Keratinocyte (primary cell): ENCODE results near the gene RAB38. TPM values are rescaled to one million over a fixed set of nuclear protein-coding genes. Genes with fewer than 3 reads are reported as not detected.

Experiments
- DNase-seq: peaks from one replicate; pipeline ENCODE4 v3.0.0-alpha.2; 2011; ENCODE audit warnings: low read depth, missing footprints, low spot score
- FAIRE-seq: peaks from 2 replicates; lab custom pipeline; 2011; peaks lifted over from hg19 to GRCh38; lab: Jason Lieb, UNC
- H2AFZ ChIP-seq: 2 replicates; pipeline ENCODE4 v1.6.0; 2012; ENCODE audit warnings: low read length, control low read depth, inconsistent platforms; ENCODE audit not compliant: control insufficient read depth
- H3K27ac ChIP-seq: 2 replicates; pipeline ENCODE4 v1.5.1; 2011; ENCODE audit warnings: low read length; ENCODE audit not compliant: control insufficient read depth, insufficient read depth
- H3K27me3 ChIP-seq: 3 replicates; pipeline ENCODE4 v1.6.0; 2011; ENCODE audit warnings: low read length; ENCODE audit not compliant: control insufficient read depth, insufficient read depth; ENCODE audit errors: extremely low read depth
- H3K36me3 ChIP-seq, 2 experiments: 2 replicates in 1 of 2; 3 replicates in 1 of 2; pipeline ENCODE4 v1.5.1; 2011; ENCODE audit warnings: low read length in 2 of 2, mild to moderate bottlenecking in 1 of 2; ENCODE audit not compliant: control insufficient read depth in 2 of 2, insufficient read depth in 2 of 2; ENCODE audit errors: extremely low read depth in 1 of 2
- H3K4me1 ChIP-seq: 3 replicates; pipeline ENCODE4 v1.5.1; 2011; ENCODE audit warnings: low read length; ENCODE audit not compliant: control insufficient read depth, insufficient read depth; ENCODE audit errors: extremely low read depth
- H3K4me2 ChIP-seq: 3 replicates; pipeline ENCODE4 v1.6.0; 2011; ENCODE audit warnings: low read depth, low read length; ENCODE audit not compliant: control insufficient read depth, insufficient read depth; ENCODE audit errors: extremely low read depth
- H3K4me3 ChIP-seq, 3 experiments: fragments of 200-600 bp in 1 of 3; sonication (generic) in 1 of 3; 2 replicates in 2 of 3; 3 replicates in 1 of 3; pipeline ENCODE4 v1.5.1; 2011 to 2016; ENCODE audit warnings: low read length in 3 of 3, mild to moderate bottlenecking in 3 of 3, control low read depth in 2 of 3, inconsistent platforms in 1 of 3, low read depth in 1 of 3, mixed read lengths in 1 of 3, mixed run types in 1 of 3, moderate library complexity in 1 of 3; ENCODE audit not compliant: control insufficient read depth in 2 of 3, insufficient read depth in 2 of 3; ENCODE audit errors: extremely low read depth in 1 of 3
- H3K79me2 ChIP-seq: 2 replicates; pipeline ENCODE4 v1.6.0; 2012; ENCODE audit warnings: low read length; ENCODE audit not compliant: control insufficient read depth, insufficient read depth
- H3K9ac ChIP-seq: 3 replicates; pipeline ENCODE4 v1.6.0; 2011; ENCODE audit warnings: low read length; ENCODE audit not compliant: control insufficient read depth, insufficient read depth; ENCODE audit errors: extremely low read depth
- H3K9me1 ChIP-seq: 3 replicates; pipeline ENCODE4 v1.6.0; 2011; ENCODE audit warnings: low read length; ENCODE audit not compliant: control insufficient read depth, insufficient read depth; ENCODE audit errors: extremely low read depth
- H3K9me3 ChIP-seq: 2 replicates; pipeline ENCODE4 v1.5.1; 2012; ENCODE audit warnings: low read depth, low read length; ENCODE audit not compliant: control insufficient read depth
- H4K20me1 ChIP-seq: 3 replicates; pipeline ENCODE4 v1.6.0; 2011; ENCODE audit warnings: low read length; ENCODE audit not compliant: control insufficient read depth, insufficient read depth; ENCODE audit errors: extremely low read depth
- EZH2 ChIP-seq: IDR thresholded peaks from one replicate; pipeline ENCODE4 v1.6.1; 2012; ENCODE audit warnings: inconsistent platforms, mild to moderate bottlenecking, low read length, moderate library complexity
- dilution Hi-C: fragments of 300-500 bp; cut with MboI; formaldehyde crosslinking; loops from one replicate; pipeline ENCODE4 v1.7.0; 2020; ENCODE audit warnings: low sequenced_read_pairs; ENCODE audit not compliant: extremely low pct_ligation_motif_present
- polyA plus RNA-seq, 5 experiments: library from polyadenylated mRNA; depleted of rRNA in 3 of 5; stranded (reverse) in 3 of 5; stranded (forward) in 1 of 5; unstranded in 1 of 5; fragments of >200 nt; gene quantifications; 1 replicate in 1 of 5; 2 replicates in 3 of 5; 3 replicates in 1 of 5; pipeline versions ENCODE4 v1.2.1 to v1.2.3, GENCODE V29; 2011 to 2012; ENCODE audit warnings: missing spikeins in 2 of 5, low read depth in 1 of 5, low replicate concordance in 1 of 5
- small RNA-seq, 3 experiments: library from RNA; depleted of rRNA; stranded (forward); fragments of <200 nt; gene quantifications; one replicate each; pipeline ENCODE3, GENCODE V24; 2012; ENCODE audit warnings: low read depth in 3 of 3, low replicate concordance in 1 of 3; ENCODE audit not compliant: insufficient read length in 3 of 3
- TF ChIP-seq, protein P1 (sequence below), 3 experiments: IDR thresholded peaks in 1 of 3; conservative IDR thresholded peaks in 1 of 3; optimal IDR thresholded peaks in 1 of 3; 2 replicates in 2 of 3; 3 replicates in 1 of 3; pipeline versions ENCODE3 to v1.5.1; 2011; ENCODE audit warnings: low read length in 3 of 3, mild to moderate bottlenecking in 3 of 3, moderate library complexity in 2 of 3, control low read depth in 1 of 3, inconsistent platforms in 1 of 3; ENCODE audit not compliant: insufficient read depth in 2 of 3; ENCODE audit errors: extremely low read depth in 1 of 3

Gene RAB38
- polyA plus RNA-seq, 1 donor (not counting 4 experiments of a cell fraction or from before 2014, with no cell fraction given), result 146 TPM

GRCh38 chr11:88064097-88064705, 111.0 kb downstream of the RAB38 start:
- Histone ChIP-seq H3K4me1 (no peaks in the 10 kb centered on the region), H3K9me3 (no peaks in the 10 kb centered on the region), H4K20me1 (no peaks in the 10 kb centered on the region), H3K79me2 (no peaks in the 10 kb centered on the region), H3K4me2 (no peak overlapping the region), H3K9ac (no peak overlapping the region), H3K4me3 (no peak overlapping the region), H3K27me3 (no peaks in the 10 kb centered on the region), H2AFZ (no peak overlapping the region), H3K9me1 (no peaks in the 10 kb centered on the region), H3K36me3 (no peaks in the 10 kb centered on the region), H3K27ac (no peak overlapping the region)
- dilution Hi-C loops, result no loop called here
- TF ChIP-seq, protein P1, sequence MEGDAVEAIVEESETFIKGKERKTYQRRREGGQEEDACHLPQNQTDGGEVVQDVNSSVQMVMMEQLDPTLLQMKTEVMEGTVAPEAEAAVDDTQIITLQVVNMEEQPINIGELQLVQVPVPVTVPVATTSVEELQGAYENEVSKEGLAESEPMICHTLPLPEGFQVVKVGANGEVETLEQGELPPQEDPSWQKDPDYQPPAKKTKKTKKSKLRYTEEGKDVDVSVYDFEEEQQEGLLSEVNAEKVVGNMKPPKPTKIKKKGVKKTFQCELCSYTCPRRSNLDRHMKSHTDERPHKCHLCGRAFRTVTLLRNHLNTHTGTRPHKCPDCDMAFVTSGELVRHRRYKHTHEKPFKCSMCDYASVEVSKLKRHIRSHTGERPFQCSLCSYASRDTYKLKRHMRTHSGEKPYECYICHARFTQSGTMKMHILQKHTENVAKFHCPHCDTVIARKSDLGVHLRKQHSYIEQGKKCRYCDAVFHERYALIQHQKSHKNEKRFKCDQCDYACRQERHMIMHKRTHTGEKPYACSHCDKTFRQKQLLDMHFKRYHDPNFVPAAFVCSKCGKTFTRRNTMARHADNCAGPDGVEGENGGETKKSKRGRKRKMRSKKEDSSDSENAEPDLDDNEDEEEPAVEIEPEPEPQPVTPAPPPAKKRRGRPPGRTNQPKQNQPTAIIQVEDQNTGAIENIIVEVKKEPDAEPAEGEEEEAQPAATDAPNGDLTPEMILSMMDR (optimal IDR thresholded peaks at IDR 0.05 in 1 of 3, IDR thresholded peaks at IDR 0.05 in 1 of 3, conservative IDR thresholded peaks at IDR 0.05 in 1 of 3; ENCODE audit: extremely low read depth in 1 of 3, insufficient read depth in 2 of 3, low read length in 3 of 3), result no peak
- no peak for TF ChIP-seq EZH2
- DNase-seq (no peak), FAIRE-seq (no peak)

Small RNAs within 50 kb of the gene (small RNA-seq; reads per million reads assigned to genes)
- gene MIR3166 (0 to 1.0 (median 0) reads per million in 3 experiments), gene RF00019 (0 reads per million in 3 experiments)

Other genes with a start within 250 kb of the RAB38 start
- gene CTSC, start 162.3 kb upstream of the RAB38 start, polyA plus RNA-seq, result 540 to 659 TPM (median 658 TPM) in 3 replicates